ENCODE results near the gene SOX18. TPM values are rescaled to one million over a fixed set of nuclear protein-coding genes. Genes with fewer than 3 reads are reported as not detected.

The SOX18 gene
- total and polyA plus RNA-seq, 2 of the 13 experiments (the other 11 are each of a cell fraction or from before 2014, with no cell fraction given), result 1.6 to 1.9 TPM

GRCh38 chr20:64052987-64053840 is 3.8 kb upstream of the SOX18 start (continued):
- TF ChIP-seq ZHX2 (IDR thresholded peaks at IDR 0.05; ENCODE audit: low read depth) (peak; percentile 18; the same call in 1 of the 2 replicates), ZHX2 (CRISPR knock-in tag; IDR thresholded peaks at IDR 0.05; ENCODE audit: borderline replicate concordance) (no peak), ZNF44 (CRISPR knock-in tag; IDR thresholded peaks at IDR 0.05) (no peak), RAD21 (CRISPR knock-in tag; IDR thresholded peaks at IDR 0.05) (peak; percentile 58; the same call in 1 of the 2 replicates), PCBP2 (optimal IDR thresholded peaks at IDR 0.05; ENCODE audit: low read depth, low read length, poor library complexity, severe bottlenecking) (no peak), ZNF530 (CRISPR knock-in tag; IDR thresholded peaks at IDR 0.05; ENCODE audit: low read depth) (no peak)

Data from HepG2 (cell line).